T1000 (cell line): Measurements from ENCODE around the gene RPP40.
"Not testable (repeated sequence)": the region's sequence is repeated elsewhere in the genome, so short reads cannot be mapped to it uniquely, and the experiment has no call there.

Source experiments
- DNase-seq: peaks from one replicate; lab custom pipeline; 2025; ENCODE audit warnings: mixed read lengths; lab: John Stamatoyannopoulos, UW

Gene RPP40

GRCh38 chr6:5003604-5004372 is at the start of gene RPP40:
Gene RPP40 (minus strand): TSS chr6:5004037. CDS start chr6:5004002, 35 bp downstream.
- peak; percentile 93 for DNase-seq

GRCh38 chr6:5053038-5053437 is 49.2 kb upstream of the RPP40 start:
- DNase-seq: no peak

- DNase-seq: no peak
These were observed 47.6 kb upstream of the RPP40 start for GRCh38 chr6:5051394-5051793.

GRCh38 chr6:5050009-5050408 is 46.2 kb upstream of the RPP40 start:
- no peak for DNase-seq

GRCh38 chr6:5046430-5046829 is 42.6 kb upstream of the RPP40 start:
- DNase-seq: no peak

GRCh38 chr6:5045416-5045815 is 41.6 kb upstream of the RPP40 start:
- no peak for DNase-seq

- no peak for DNase-seq
These were observed 41.0 kb upstream of the RPP40 start for GRCh38 chr6:5044866-5045265.

GRCh38 chr6:5042436-5042835 is 38.6 kb upstream of the RPP40 start:
- no peak for DNase-seq

- DNase-seq: no peak
These were observed 38.1 kb upstream of the RPP40 start for GRCh38 chr6:5041955-5042354.

- DNase-seq: no peak
These were observed 32.4 kb upstream of the RPP40 start for GRCh38 chr6:5036269-5036668.

GRCh38 chr6:5034736-5035135 is 30.9 kb upstream of the RPP40 start:
- no peak for DNase-seq

GRCh38 chr6:5034328-5034727 is 30.5 kb upstream of the RPP40 start:
- DNase-seq: no peak

GRCh38 chr6:5033214-5033904 is 29.5 kb upstream of the RPP40 start:
- DNase-seq: not testable (repeated sequence)

- not testable (repeated sequence) for DNase-seq
These were observed 28.9 kb upstream of the RPP40 start for GRCh38 chr6:5032706-5033105.

GRCh38 chr6:5031150-5031549 is 27.3 kb upstream of the RPP40 start:
- DNase-seq: no peak

- no peak for DNase-seq
These were observed 26.8 kb upstream of the RPP40 start for GRCh38 chr6:5030596-5031136.

GRCh38 chr6:5029609-5030008 is 25.8 kb upstream of the RPP40 start:
- no peak for DNase-seq

- DNase-seq: no peak
These were observed 25.1 kb upstream of the RPP40 start for GRCh38 chr6:5028921-5029320.

GRCh38 chr6:5028301-5028700 is 24.5 kb upstream of the RPP40 start:
- DNase-seq: no peak

GRCh38 chr6:5025911-5026819 is 22.3 kb upstream of the RPP40 start:
- DNase-seq: no peak

GRCh38 chr6:5023923-5024322 is 20.1 kb upstream of the RPP40 start:
- DNase-seq: no peak

GRCh38 chr6:5020142-5020541 is 16.3 kb upstream of the RPP40 start:
- DNase-seq: no peak
